HG03571 (cell line): ENCODE measurements around the gene CDHR4.
"Not testable (repeated sequence)": the region's sequence is repeated elsewhere in the genome, so short reads cannot be mapped to it uniquely, and the experiment has no call there.

ENCODE experiments used
- ATAC-seq: cut with Tn5 transposase; IDR thresholded peaks from one replicate; pipeline ENCODE4 v1.9.1; 2021; ENCODE audit not compliant: unreplicated experiment

The CDHR4 gene, protein sequence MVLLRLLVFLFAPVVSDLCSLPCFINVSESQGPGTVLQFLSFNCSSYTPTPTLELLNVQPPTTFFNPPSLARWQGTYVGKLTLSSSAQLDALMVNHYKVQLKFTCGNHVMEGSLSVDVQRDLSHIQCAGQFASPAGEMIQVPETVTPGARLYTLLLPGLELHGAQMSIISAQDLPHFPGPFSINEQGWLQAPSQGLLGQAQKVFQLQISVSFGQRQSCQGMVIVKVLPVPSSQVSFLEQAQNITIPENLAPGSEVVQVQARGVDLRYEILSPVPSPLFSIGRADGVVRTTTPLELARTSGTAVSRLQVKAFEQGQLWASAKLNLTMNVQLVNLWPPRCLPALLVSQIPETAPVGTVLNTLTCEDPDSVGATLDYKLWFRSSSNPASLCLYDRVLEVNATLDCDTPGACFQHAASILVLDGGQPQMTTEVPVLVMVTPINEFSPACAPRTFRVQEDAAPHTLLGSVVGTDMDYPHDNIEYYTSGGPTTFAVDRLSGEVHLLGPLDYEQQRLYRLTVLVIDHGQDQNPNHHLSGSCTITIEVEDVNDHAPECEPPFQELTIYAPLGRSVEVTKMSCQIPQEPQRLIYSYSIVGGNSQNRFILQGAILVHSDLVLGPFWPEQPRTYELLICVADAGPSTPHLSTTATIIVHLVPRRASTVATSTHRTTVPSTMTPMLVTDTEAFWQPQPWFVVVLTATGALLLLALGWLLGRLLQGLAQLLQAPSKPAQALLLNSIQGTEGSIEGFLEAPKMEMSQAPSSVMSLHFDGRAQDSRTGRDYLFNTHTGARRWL

DNA sequence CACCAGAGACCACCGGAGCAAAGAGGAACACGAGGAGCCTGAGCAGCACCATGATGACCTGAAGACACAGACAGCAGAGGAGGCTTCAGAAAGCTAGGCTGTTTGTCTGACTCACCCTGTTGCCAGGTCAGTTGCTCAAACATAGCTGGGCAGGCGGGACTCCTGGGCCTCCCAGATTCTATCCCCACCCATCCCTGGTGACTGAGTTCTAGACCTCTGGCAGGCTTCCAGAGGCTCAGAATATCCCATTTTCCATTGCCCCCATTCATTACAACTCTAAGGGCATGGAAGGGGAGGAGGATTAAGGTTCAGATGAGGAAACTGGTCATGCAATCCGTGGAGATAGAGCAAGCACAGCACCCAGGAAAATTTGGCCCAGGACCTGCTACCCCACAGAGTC lies at the start of gene CDHR4:
Gene CDHR4 (minus strand): TSS at position 113 of the 400 bp plus-strand sequence. CDS start 61 bp downstream, at position 52.
- ATAC-seq, result no peak

DNA sequence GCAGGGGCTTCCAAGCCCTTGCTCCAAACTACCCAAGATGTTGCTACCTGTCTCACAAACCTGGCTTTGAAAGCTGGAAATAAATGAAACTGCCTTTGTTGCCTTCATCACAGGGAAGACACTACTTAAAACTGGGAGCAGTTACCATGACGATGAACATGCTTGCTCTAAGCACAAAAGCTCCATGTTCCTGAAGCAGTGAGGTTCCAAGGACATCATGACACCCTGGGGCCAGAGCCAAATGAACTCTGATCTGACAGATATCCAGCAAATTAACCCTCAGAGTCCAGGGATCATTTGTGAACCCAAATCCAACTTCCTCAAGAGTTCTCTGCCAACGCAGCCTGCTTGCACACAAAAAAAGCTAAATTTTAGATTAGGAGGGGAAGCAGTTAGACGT lies 46.0 kb upstream of the CDHR4 start:
- no peak for ATAC-seq

DNA sequence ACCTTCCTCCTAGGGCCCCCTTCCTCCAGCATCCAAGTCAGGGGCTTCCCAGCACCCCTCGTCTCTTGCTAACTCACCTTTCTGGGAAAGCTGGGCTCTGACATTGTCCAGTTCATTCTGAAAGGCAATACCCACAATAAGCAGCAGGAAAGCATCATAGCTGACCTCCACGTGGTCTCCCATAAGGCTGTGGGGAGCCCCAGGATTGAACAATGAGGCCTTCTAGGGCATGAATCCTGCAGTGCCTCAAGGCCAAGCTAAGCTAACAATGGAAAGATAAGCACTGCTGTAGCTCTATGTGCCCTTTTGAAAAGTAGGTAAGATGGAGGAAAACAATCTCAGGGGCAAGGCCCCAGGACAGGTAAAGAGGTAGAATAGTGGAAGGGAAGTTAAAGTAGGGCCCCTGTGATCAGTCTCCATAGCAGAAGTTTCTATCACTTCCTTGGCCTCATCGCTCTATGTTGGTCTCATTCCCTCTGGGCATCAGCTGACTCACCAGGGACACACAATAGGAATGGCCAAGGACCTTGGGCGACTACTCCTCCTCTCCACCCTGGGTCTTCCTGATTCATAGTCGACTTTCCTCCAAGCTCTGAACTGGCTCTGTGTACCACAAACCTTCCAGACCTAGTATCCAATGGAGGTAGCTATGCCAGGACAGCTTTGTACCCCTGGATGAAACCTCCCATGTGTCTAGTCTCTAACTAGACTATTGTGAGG lies 45.0 kb upstream of the CDHR4 start:
- no peak for ATAC-seq

DNA sequence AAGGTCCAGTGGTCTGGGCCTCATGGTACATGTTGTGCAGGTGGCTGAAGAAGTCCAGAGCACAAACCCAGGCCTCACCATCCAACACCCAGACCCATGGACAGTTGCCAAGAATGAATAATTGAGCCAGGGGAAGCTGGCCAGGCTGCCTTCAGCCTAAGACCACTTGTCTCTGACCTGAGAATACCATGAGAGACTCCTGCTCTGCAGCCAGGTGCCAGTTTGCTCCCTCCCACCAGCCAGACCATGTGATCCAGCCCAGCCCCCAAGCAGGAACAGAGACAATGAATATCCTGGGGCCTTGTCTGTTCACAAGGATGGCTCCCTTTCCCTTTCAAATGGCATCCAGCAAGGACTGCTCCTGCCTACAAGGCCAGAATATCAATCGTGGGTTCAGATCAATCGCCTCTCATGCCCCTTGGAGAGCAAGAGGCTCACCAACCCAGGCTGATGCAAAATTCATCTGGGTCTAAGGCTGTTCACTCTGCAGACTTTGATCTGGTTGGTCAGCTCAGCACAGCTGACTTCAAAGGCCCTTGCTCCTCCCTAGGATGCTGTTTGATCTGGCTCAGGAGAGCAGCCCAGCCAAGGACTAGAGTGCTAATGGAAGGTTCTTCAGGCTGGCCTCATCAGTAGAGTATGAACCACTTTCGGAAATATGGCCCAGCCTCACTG lies 43.3 kb upstream of the CDHR4 start:
- no peak for ATAC-seq

DNA sequence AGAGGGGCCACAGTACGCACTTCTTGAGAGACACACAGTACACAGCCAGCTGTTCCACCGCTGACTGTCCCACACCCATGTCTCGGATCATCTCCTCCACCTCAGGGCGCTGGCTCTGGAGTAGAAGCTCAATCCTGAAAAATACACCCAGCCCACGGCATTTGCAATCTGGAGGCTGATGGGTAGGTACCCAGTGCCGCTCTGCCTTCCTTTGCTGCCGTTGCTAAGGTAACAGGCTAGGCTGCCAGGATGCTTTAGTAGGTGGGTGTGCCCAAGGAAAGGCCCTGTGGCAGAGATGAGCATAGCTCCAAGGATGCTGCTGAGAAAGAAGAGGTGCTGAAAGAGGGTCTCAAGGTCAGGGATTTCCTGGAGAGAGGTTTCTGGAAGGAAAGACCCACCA lies 42.1 kb upstream of the CDHR4 start:
- no peak for ATAC-seq

DNA sequence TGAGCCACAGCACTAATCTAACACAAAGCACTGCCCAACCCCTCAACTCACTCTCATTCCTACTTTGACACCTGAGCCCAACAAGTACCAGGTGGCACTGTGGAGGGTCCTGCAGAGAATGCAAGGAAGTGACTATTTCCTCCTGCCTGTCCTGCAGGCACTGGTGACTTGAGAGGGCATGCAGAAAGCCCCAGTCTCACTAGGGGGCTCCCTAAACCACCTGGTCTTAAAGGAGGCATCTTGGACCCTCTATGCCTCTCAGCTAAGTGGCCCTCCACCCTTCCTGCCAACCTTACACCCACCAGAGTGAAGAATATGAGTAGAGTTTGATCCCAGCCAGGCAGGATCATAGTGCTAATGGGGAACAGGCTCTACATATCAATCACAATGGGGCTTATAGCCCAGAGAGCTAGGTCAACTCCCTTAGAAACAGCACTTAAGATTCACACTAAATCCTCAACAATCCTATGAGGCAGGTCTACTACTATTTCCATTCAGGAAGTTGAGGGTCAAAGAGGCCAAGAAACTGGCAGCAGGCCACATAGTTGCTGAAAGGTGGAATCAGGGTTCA lies 41.5 kb upstream of the CDHR4 start:
- ATAC-seq, result no peak

DNA sequence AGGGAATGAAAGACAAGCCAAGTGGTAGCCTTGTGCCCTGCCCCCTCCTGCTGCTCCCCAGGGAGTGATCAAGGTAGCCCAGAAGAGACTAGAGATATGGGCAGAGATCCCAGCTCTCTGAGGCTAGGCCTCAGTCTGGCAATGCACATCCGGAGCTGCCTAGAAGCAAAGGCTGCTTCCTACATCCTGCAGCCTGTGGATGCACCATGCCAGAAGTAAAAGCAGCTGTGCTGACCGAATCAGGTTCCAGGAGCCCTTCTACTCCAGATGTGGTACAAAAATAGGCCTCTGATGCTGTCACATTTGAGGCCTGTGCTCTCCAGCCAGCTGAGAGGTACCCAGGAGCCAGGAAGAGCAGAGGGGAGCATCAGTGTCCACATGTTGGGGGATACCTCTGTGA lies 40.7 kb upstream of the CDHR4 start:
- ATAC-seq, result no peak

DNA sequence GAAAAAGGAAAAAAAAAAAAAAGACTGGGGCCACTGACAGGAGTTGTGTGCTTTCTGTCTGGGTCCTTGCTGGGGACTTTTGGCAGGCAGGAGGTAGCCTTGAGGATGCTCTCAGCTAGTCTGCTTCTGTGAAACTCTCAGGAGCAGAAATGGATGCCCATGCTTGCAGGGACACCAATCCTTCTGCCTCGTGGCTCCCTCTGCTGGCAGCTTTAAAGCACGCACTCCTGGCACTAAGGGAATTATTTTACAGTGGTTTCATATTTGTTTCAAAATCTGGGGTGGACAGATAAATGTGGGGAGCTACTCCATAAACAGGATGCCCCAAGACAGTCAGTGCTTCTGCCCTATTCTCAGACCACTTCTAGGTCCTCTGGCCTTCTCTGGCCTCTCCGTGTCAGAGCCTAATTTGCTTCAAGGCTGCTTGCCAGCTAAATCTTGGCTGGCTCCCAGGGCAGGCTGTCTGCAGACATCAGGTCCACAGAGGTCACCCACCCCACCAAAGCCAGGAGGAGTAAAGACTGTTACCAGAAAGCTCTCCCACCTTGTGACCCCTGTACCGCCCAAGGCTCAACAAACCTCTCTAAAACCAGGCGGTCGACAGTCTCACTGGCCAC lies 39.6 kb upstream of the CDHR4 start:
- no peak for ATAC-seq

DNA sequence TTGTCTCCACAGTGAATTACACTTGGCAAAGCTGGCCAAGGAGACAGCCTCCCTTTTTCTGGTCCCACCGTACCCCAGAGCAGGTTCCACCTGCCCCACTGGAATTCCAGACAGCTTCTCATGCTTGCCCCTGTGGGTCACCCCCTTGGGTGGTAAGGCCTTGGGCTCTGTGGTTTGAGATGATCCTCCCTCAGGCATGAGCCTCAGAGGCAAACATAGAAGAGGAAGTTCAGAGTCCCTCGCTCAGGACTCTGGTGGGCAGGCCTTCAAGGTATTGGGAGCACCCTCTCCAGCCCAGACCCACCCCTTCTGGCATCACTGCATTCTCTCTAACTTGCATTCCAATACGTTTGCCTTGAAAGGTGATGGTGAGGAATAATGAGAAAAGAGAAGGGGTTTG lies 31.7 kb upstream of the CDHR4 start:
- no peak for ATAC-seq

DNA sequence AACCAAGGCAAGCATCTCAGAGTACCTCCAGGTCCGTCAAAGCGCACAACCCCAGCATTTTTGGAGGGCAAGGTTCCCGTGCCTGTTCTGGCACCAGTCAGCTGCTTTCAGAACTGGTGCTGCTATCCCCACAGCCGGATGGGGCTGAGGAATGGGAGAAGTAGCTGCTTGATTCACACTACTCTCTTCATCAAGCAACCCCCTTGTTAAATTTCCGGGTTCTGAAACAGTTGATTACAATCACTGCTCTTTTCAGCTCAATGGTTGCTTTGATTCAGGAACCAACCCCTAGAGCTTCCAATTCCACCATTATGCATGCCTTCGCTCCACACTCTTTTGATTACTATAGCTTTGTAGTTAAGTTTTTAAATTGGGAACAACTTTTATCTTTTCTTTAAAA lies 26.3 kb upstream of the CDHR4 start:
- no peak for ATAC-seq

DNA sequence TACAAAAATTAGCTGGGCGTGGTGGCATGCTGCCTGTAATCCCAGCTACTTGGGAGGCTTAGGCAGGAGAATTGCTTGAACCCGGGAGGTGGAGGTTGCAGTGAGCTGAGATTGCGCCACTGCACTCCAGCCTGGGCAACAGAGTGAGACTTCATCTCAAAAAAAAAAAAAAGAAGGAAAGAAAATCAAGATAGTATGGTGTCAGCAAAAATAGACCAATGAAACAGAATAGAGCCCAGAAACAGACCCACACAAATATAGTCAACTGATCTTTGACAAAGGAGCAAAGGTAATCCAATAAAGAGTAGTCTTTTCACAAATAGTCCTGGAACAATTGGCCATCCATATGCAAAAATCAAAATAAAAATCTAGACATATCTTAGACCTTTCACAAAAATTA lies 23.5 kb upstream of the CDHR4 start:
- not testable (repeated sequence) for ATAC-seq

DNA sequence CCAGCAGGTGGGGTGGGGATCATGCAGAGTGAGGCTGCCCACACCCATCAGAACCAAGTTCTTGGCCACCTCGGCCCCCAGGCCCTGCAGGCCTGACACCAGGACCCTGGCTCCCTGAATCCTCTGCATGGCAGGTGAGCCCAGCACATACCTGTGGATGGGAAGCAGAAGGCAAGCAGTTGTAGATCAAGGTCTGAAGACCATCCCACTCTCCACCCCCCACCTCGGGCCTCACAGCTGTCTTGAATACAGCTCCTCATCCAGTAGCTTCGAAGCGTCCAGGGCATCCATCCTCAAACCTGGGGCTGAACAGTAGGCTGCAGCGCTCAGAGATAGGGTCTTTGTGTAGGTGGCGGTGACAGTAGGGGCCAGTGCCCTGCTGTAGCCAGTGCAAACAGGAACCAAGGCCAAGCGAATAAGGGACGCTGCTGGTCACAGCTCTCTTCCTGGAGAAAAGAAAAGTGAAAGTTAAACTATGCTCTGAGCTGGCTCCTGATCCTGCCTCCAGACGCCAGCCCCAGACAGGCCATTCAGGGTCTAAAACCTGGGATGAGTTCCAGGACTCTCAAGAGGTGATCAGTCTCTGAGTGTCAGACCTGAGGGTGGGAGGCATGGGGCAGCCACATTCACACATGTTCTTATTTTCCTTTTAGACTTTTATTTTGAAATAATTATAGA lies 14.0 kb upstream of the CDHR4 start, which contains the start of gene UBA7:
Gene UBA7 (minus strand): TSS at position 457 of the 678 bp plus-strand sequence. CDS start 166 bp downstream, at position 291.
- no peak for ATAC-seq

DNA sequence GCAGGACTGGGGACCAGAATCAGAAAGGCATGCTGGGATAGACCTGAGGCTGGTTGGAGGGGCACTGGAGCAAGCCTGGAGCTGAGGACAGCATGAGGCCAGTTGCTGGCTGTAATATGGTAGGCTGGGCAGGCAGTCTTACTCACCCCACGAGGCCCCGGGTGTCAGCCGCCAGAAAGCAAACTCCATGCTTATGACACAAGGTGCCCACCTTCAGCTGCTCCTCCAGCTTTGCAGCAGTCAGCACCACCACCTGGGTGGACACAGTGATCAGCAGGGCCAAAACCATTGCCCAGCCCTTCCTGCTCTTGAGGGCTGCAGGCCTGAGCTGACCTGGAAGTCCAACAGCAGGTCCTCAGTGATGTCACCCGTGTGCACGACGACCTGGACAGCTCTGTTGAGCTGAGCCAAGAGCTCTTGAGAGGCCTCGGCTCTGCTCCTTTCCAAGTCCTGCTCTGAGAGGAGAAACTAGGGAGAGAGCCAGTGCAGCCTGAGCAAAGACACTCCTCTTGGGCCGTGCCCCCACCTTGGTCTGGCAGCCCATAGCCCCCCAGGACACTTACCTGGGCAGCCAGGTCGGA lies 13.3 kb upstream of the CDHR4 start:
- no peak for ATAC-seq

DNA sequence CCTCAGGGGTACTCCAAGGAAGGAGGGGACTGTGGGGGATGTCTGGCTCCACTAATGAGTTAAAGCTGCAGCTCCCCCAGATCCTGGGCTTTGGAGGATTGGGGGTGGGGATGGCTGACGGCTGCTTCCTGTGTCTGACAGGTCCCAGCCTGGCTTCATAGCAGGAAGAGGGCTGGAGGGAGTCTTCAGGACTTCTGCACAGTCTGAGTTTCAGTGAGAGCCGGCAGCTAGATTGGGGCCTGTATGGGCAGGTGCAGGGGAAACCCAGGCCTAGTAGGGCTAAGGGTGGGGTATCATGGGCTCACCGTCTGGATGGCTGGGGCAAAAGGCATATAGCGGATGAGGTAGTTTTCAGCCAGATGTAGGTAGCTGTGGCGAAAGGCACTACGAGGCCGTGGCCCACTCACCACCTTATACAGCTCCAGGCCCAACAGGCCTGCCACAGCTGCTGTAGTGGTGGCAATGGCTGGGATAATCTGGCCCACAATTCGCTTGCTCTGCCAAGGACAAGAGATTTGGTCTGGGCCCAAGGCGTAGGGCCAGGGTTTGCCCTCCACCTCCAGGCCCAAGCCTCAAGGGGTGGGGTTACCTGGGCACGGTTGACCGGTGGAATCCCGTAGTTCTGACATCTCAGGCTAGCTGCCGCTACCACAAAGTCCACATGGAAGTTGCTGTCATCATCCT lies 7.9 kb upstream of the CDHR4 start:
- ATAC-seq, result no peak

DNA sequence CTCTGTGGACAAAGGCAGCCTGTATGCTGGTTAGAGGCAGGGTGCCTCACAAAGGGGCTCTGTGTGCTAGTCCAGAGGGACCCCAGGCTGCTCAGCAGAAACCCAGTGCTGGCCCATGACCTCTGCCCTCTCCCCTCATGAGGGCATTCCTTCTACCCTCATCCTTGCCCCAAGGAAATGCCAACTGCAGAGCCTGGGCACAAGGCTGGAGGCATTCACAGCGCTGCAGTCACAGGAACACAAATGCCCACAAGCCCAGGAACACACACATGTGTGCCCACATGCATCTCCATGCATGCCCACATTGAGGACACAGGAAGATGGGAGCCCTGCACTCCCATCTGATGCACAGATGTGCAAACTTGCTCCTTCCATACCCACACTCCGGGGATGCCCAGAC lies 7.2 kb upstream of the CDHR4 start:
- no peak for ATAC-seq

DNA sequence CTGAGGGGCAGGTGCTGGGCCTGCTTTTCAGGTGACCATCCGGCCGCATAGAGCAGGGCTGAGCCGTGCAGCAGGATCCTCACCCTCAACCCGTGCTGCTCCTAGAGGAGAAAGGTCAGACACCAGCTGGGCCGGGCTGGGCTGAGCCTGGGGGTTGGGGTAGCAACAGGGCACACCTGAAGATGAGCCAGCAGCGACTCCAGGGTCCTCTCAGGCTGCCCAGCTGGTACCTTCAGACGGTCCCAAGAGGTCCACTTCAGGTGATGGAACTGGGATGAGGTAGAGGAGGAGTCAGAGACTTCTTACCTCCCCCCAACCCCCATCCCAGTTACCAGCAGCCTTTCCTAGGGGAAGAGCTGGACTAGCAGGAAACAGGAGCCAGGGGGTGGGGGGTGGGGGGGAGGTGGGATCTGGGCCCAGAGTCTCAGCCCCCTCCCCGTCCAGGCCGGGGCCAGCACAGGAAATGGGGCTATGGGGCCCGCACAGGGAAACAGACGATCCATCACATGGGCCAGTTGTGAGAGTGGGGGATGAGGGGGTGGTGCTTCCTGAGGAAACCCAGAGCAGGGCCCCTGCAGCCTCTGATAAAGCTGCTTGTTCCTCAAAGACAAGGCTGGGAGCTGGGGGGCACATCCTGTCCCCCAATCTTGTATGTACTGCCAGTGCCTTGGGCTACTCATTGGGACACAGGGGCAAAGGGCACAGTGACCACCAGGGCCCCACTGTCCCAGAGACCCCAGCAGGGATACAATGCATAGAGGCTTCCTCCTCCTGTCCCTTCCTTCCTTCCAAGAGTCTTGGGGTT lies 6.4 kb upstream of the CDHR4 start:
- ATAC-seq, result no peak

DNA sequence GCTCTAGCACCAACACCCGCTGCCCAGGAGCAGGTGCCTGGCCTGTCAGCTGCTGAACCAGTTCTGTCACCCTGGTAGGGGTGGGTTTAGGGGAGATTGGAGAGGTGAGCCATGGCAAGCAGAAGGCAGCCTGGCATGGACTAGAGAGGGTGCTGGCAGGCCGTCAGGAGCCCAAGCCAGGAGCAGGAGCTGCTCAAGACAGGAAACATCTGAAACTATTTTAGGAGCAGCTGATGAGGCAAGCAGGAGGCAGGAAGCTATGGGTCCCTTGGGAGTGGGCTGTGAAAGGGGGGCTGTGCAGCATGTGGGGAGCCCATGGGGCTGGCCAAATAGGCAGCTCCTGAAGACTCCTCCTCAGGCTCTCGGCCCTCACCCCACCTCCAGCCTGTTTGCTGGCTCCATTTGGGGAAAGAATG lies 5.7 kb upstream of the CDHR4 start:
- ATAC-seq, result no peak
